Ishikawa (cell line): ENCODE measurements around the gene LRRTM4.

Experiments
- CEBPB ChIP-seq: IDR thresholded peaks from 2 replicates; pipeline ENCODE4 v1.6.1; 2012
- CREB1 ChIP-seq: IDR thresholded peaks from 2 replicates; pipeline ENCODE4 v1.6.1; 2012; ENCODE audit warnings: low read depth
- EP300 ChIP-seq: IDR thresholded peaks from 2 replicates; pipeline ENCODE4 v1.6.1; 2012; ENCODE audit warnings: borderline replicate concordance
- FOXM1 ChIP-seq: IDR thresholded peaks from 2 replicates; pipeline ENCODE4 v1.6.1; 2012; ENCODE audit warnings: low read depth, borderline replicate concordance
- MAX ChIP-seq: IDR thresholded peaks from 2 replicates; pipeline ENCODE4 v1.6.1; 2012
- RAD21 ChIP-seq: IDR thresholded peaks from 2 replicates; pipeline ENCODE4 v1.6.1; 2012; ENCODE audit warnings: low read depth
- REST ChIP-seq: IDR thresholded peaks from 2 replicates; pipeline ENCODE4 v1.6.1; 2012; ENCODE audit warnings: low read depth, mild to moderate bottlenecking
- TAF1 ChIP-seq: IDR thresholded peaks from 2 replicates; pipeline ENCODE4 v1.6.1; 2012; ENCODE audit warnings: low read depth, mild to moderate bottlenecking
- TCF12 ChIP-seq: IDR thresholded peaks from 2 replicates; pipeline ENCODE4 v1.6.1; 2012; ENCODE audit warnings: low read depth
- TEAD4 ChIP-seq: IDR thresholded peaks from 2 replicates; pipeline ENCODE4 v1.6.1; 2012
- USF1 ChIP-seq: IDR thresholded peaks from 2 replicates; pipeline ENCODE4 v1.6.1; 2012
- ZBTB7A ChIP-seq: IDR thresholded peaks from 2 replicates; pipeline ENCODE4 v1.6.1; 2012; ENCODE audit warnings: low read depth

- TF ChIP-seq RAD21 (no peak), TEAD4 (no peak), TAF1 (no peak), USF1 (no peak), FOXM1 (no peak), TCF12 (no peak), EP300 (no peak), CREB1 (no peak), CEBPB (no peak), REST (no peak), MAX (no peak), ZBTB7A (no peak)
Observed at GRCh38 chr2:77487074-77487803, 34.9 kb downstream of the LRRTM4 start.
